HG02973 (cell line): ENCODE results near the gene LRWD1.

Experiments used
- ATAC-seq: cut with Tn5 transposase; IDR thresholded peaks from one replicate; pipeline ENCODE4 v1.9.1; 2021; ENCODE audit warnings: moderate library complexity; ENCODE audit not compliant: unreplicated experiment

Gene LRWD1

GRCh38 chr7:102464577-102465280 lies at the start of gene LRWD1, which contains the start of gene ALKBH4:
TSS of gene LRWD1 (plus strand) at chr7:102464984. CDS start at chr7:102465081, 97 bp downstream.
TSS of gene ALKBH4 (minus strand) at chr7:102464863. CDS start at chr7:102464836, 27 bp downstream.
- ATAC-seq: peak; percentile 83

- no peak for ATAC-seq
Measured at GRCh38 chr7:102415685-102416225, 49.0 kb upstream of the LRWD1 start.

GRCh38 chr7:102416406-102416805 lies 48.4 kb upstream of the LRWD1 start:
- ATAC-seq: no peak

GRCh38 chr7:102417105-102417504 lies 47.7 kb upstream of the LRWD1 start:
- ATAC-seq: no peak

GRCh38 chr7:102418592-102418991 lies 46.2 kb upstream of the LRWD1 start:
- no peak for ATAC-seq

- ATAC-seq: no peak
Measured at GRCh38 chr7:102421706-102422240, 43.0 kb upstream of the LRWD1 start.

GRCh38 chr7:102424129-102424551 lies 40.6 kb upstream of the LRWD1 start:
- no peak for ATAC-seq

- peak; percentile 9 for ATAC-seq
Measured at GRCh38 chr7:102424787-102425218, 40.0 kb upstream of the LRWD1 start.

- peak; percentile 64 for ATAC-seq
Measured at GRCh38 chr7:102425639-102426267, 39.0 kb upstream of the LRWD1 start.

GRCh38 chr7:102426268-102427018 lies 38.3 kb upstream of the LRWD1 start:
- peak; percentile 40 for ATAC-seq

- no peak for ATAC-seq
Measured at GRCh38 chr7:102427019-102427405, 37.8 kb upstream of the LRWD1 start.

- no peak for ATAC-seq
Measured at GRCh38 chr7:102429141-102429899, 35.5 kb upstream of the LRWD1 start.

- no peak for ATAC-seq
Measured at GRCh38 chr7:102431617-102432298, 33.0 kb upstream of the LRWD1 start.

GRCh38 chr7:102432442-102433218 lies 32.2 kb upstream of the LRWD1 start:
- peak; percentile 21 for ATAC-seq

GRCh38 chr7:102433219-102434038 lies 31.4 kb upstream of the LRWD1 start, which contains the start of gene ORAI2:
TSS of gene ORAI2 (plus strand) at chr7:102433575. CDS start at chr7:102438957, 5,382 bp downstream.
- peak; percentile 50 for ATAC-seq

GRCh38 chr7:102434039-102434486 lies 30.7 kb upstream of the LRWD1 start:
- peak; percentile 6 for ATAC-seq

- no peak for ATAC-seq
Measured at GRCh38 chr7:102436118-102436517, 28.7 kb upstream of the LRWD1 start.
